Thoracic aorta (tissue), 2 donors: ENCODE results near the gene SGCA. TPM values are rescaled to one million over a fixed set of nuclear protein-coding genes. Genes with fewer than 3 reads are reported as not detected.
A peak's percentile ranks its signal among the peaks of the same experiment; 100 is the strongest.

ENCODE experiments used
- ATAC-seq: fragments of 150-250 bp; one replicate; pipeline ENCODE4 v1.8.0; 2017; ENCODE audit warnings: low read depth; ENCODE audit not compliant: insufficient number of reproducible peaks, low FRiP score
- DNase-seq: peaks from one replicate; pipeline ENCODE4 v3.0.0-alpha.2; 2020; ENCODE audit warnings: low spot score
- H3K27ac ChIP-seq, 2 donors: fragments of 200-600 bp; sonication (generic); 1 replicate in 1 of 2; 2 replicates in 1 of 2; pipeline ENCODE4 v1.5.1; 2016; ENCODE audit warnings: mild to moderate bottlenecking in 2 of 2, moderate library complexity in 2 of 2
- H3K27me3 ChIP-seq: fragments of 200-600 bp; sonication (generic); replicated peaks from 2 replicates; pipeline ENCODE4 v1.6.0; 2016; ENCODE audit warnings: mild to moderate bottlenecking; ENCODE audit not compliant: insufficient read depth
- H3K36me3 ChIP-seq: fragments of 200-600 bp; sonication (generic); one replicate; pipeline ENCODE4 v1.5.1; 2016
- H3K4me1 ChIP-seq, 2 donors: fragments of 200-600 bp; sonication (generic); 1 replicate in 1 of 2; 2 replicates in 1 of 2; pipeline versions ENCODE4 v1.5.1 to v1.6.0; 2016; ENCODE audit warnings: low read depth in 2 of 2, mild to moderate bottlenecking in 1 of 2; ENCODE audit not compliant: control insufficient read depth in 1 of 2
- H3K4me3 ChIP-seq: fragments of 200-600 bp; sonication (generic); 2 replicates; pipeline ENCODE4 v1.5.1; 2016; ENCODE audit warnings: mild to moderate bottlenecking
- H3K9me3 ChIP-seq: fragments of 200-600 bp; sonication (generic); 2 replicates; pipeline ENCODE4 v1.5.1; 2016
- CTCF ChIP-seq: fragments of 200-600 bp; sonication (generic); IDR thresholded peaks from one replicate; pipeline ENCODE4 v1.5.1; 2019; ENCODE audit warnings: antibody characterized with exemption
- total RNA-seq, 2 donors: library from RNA; depleted of rRNA; stranded (reverse); fragments of >200 nt; gene quantifications; one replicate each; pipeline versions ENCODE4 v1.1.0 to v1.2.3, GENCODE V29; 2016

SGCA gene
- total RNA-seq: 100 to 1,000 TPM in 1 of 2 donors, 10 to 100 TPM in 1; 95.5 to 158 TPM

DNA sequence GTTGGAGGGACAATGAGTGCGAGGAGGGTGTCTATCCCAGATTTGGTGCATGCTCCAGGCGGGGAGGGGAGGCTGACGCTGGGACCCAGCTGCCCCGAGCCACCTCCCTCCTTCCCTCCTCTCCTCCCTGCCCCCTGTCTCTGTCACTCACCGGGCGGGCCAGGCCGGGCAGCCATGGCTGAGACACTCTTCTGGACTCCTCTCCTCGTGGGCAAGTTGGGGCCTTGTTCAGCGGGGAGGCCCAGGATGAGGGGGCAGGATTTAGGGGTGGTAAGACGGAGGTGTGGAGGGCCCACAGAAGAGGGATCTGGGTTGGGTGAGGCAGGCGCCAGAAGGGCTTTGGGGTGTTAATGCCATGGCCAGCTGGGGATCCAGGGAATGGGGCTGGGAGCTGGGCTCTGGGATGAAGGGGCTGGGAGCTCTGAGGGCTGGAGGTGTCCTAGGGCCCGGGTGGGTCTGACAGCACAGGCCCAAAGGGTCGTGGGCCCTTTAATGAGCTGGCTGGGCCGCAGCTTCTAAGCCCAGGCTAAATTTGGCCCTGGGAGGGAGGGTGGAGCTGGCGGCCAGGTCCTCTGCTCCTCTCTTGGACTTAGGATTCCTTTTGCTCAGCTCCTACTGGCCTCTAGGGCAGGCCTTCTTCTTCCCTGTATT lies at the start of gene SGCA:
Gene SGCA, plus strand, starts transcription at position 139 of the 651 bp plus-strand sequence. Its CDS starts 36 bp downstream, at position 175.
- ATAC-seq (peak; percentile 5), DNase-seq (no peak)
- H3K9me3 ChIP-seq: no peaks in the 10 kb centered on the region
- peaks cover 9% of the 10 kb centered on the region for H3K36me3 ChIP-seq
- H3K27me3 ChIP-seq: no peaks in the 10 kb centered on the region
- peak within 1 kb of the TSS; percentile 93 to 99 for H3K27ac ChIP-seq
- no peak for TF ChIP-seq CTCF
- peaks cover 25 to 68% of the 10 kb centered on the region in 2 donors for H3K4me1 ChIP-seq
- H3K4me3 ChIP-seq: peak within 1 kb of the TSS; percentile 84

DNA sequence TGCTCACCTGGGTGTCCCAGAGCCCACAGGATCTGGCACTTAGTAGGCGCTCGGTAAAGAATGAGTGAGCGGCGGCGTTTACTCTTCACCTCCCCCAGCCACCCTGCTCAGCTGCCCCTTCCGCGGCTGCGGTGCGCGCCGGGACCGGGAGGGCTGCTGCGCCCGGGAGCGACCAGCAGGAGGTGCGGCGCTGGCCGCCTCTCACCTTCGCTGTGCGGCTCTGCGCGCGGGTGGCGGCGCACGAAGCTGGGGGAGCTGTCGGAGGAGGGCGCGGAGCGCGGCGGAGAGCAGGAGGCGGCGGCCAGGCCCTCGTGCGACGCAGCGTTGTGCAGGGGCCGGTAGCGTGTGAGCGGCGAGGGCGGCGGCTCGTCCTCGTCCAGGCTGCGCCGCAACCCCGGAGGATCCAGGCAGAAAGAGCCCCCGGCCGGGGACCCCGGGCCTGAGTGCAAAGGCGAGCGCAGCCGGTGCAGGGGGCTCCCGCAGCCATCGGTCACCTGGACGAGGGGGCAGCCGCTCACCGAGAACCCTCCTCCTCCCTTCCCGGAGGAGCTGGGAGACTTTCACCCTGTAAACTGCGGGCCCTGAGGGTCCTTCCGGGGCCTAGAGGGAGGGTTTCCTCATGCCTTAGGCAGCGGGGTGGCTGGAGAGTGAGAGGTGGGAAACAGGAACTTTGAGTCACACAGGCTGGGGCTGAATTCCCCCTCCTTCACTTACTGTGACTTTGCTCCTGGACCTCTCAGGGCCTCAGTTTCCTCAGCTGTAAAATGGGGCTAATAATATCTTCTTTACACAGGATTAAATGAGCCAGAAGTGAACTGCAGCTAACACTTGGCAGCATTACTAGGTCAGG lies 48.4 kb upstream of the SGCA start:
- Histone ChIP-seq H3K4me1 (peaks cover 11 to 29% of the 10 kb centered on the region in 2 donors), H3K27me3 (no peaks in the 10 kb centered on the region)
- DNase-seq: no peak

DNA sequence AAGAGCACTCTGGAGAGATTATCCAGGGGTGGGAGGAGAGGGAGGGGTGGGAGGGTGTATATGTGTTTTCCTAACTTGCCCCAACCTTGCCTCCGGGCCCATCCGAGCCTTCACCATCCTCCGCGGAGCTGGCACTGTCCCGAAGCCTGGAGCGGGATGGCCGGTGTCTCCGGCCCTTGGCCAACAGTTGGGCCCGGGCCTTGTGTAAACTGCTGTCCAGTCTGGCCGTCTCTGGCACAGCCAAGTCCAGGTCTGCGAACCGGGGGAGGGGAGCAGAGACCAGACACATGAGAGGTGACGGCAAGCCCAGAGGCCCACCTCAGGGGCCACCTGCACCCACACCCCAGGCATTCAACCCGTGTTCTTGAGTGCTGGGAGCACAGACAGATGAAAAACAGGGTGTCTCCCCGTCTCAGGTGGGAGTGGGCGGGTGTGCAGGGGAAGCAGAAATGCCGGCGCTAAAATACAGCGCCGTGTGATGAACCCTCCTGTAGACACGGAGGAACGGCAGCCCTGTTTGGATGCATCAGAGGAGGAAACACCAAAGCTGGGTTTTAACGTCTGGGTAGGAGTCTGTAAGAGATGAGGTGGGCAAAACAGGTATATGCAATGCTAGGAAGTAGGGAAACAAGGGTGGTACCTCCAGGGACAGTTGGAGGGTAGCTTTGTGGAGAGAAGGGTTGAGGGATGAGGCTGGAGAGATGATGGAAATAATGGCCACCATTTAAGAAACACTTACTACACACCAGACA lies 47.6 kb upstream of the SGCA start:
- DNase-seq (no peak), ATAC-seq (no peak)
- no peaks in the 10 kb centered on the region for H3K36me3 ChIP-seq
- TF ChIP-seq CTCF: no peak
- H3K9me3 ChIP-seq: no peaks in the 10 kb centered on the region
- H3K4me3 ChIP-seq: no peak overlapping the region
- no peaks in the 10 kb centered on the region for H3K27me3 ChIP-seq
- peaks cover 9 to 21% of the 10 kb centered on the region in 2 donors for H3K4me1 ChIP-seq
- no peak overlapping the region for H3K27ac ChIP-seq

More for the DNA sequence above, 48.4 kb upstream of the SGCA start:
- ATAC-seq: no peak
- peak; percentile 79 for TF ChIP-seq CTCF
- peak overlapping the region; percentile 65 for H3K4me3 ChIP-seq
- H3K36me3 ChIP-seq: no peaks in the 10 kb centered on the region
- no peaks in the 10 kb centered on the region for H3K9me3 ChIP-seq
- no peak overlapping the region for H3K27ac ChIP-seq

DNA sequence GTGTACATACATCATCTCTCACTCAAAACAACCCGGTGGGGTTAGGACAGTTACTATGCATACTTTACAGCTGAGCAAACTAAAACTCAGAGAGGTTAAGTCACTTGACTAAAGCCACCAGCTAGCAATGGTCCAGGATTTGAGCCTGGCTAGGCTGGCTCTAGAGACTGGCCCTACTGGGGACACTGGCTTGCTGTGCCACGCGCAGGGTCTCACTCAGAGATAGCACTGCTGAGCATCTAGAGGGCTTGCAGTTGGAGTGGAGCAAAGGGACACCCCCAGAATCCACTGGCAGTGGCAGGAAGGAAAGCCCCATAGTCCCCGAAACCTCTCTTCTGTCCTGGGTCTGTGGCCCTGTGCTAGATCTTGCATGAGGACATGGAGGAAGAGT lies 47.0 kb upstream of the SGCA start:
- TF ChIP-seq CTCF: no peak
- no peaks in the 10 kb centered on the region for H3K27me3 ChIP-seq
- H3K4me1 ChIP-seq: peaks cover 9 to 19% of the 10 kb centered on the region in 2 donors
- H3K4me3 ChIP-seq: no peak overlapping the region
- DNase-seq: no peak
- no peaks in the 10 kb centered on the region for H3K9me3 ChIP-seq
- no peak overlapping the region for H3K27ac ChIP-seq
- no peak for ATAC-seq
- no peaks in the 10 kb centered on the region for H3K36me3 ChIP-seq
